ENCODE results near the gene PRPS1.
A peak's percentile ranks its signal among the peaks of the same experiment; 100 is the strongest.
"Not testable (repeated sequence)": the region's sequence is repeated elsewhere in the genome, so short reads cannot be mapped to it uniquely, and the experiment has no call there.

The PRPS1 gene

DNA sequence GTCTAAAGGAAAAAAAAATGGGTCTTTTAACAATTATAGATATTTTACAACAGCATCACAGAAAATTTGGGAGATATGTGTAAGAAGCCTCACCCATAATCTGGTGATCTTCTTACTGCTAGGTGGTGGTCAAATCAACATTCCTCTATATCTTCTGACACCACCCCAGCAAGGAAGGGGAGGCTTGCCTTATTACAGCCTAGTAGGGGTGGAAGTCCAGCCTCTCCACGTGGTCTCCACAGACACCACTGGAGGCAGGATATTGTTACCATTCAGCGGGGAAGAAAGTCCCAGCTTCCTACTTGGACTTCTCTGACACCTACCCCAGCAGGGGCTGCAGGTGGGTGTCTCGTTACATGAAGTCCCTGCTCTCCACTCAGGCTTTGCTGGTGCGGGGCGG lies 28.7 kb downstream of the PRPS1 start:
- DNase-seq (ENCODE audit: insufficient read length, low spot score), result no peak
- TF ChIP-seq POLR2A (IDR thresholded peaks at IDR 0.05; ENCODE audit: low read depth, low read length), result no peak
- FAIRE-seq, result no peak

GRCh38 chrX:107658660-107659059 lies 30.4 kb downstream of the PRPS1 start:
- no peak for TF ChIP-seq POLR2A (IDR thresholded peaks at IDR 0.05; ENCODE audit: low read depth, low read length)
- DNase-seq (ENCODE audit: insufficient read length, low spot score) (no peak), FAIRE-seq (no peak)

DNA sequence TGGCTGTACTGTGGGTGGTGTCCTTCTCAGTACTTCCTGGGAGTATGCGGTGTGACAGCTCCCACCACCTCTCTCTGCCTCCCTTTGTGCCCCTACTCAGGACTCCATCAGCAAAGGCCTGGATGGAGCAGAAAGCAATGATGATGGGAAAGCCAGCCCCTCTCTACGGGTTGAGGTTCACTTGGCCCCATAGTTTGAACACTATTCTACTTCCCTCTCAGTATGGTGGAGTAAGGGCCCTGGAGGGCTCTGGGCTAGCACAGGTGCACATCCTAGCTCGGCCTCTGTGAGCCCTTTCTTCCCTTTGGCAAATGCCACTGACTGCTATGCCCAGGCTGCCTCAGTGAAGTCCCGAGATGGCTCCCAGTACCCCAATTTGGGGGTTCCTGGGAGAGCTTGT lies 31.0 kb downstream of the PRPS1 start:
- TF ChIP-seq POLR2A (IDR thresholded peaks at IDR 0.05; ENCODE audit: low read depth, low read length), result no peak
- DNase-seq (ENCODE audit: insufficient read length, low spot score), result no peak
- no peak for FAIRE-seq

GRCh38 chrX:107659768-107660167 lies 31.5 kb downstream of the PRPS1 start:
- TF ChIP-seq POLR2A (IDR thresholded peaks at IDR 0.05; ENCODE audit: low read depth, low read length), result no peak
- FAIRE-seq (no peak), DNase-seq (ENCODE audit: insufficient read length, low spot score) (no peak)

GRCh38 chrX:107662145-107662544 lies 33.8 kb downstream of the PRPS1 start:
- no peak for TF ChIP-seq POLR2A (IDR thresholded peaks at IDR 0.05; ENCODE audit: low read depth, low read length)
- DNase-seq (ENCODE audit: insufficient read length, low spot score), result no peak
- no peak for FAIRE-seq

GRCh38 chrX:107662824-107663223 lies 34.5 kb downstream of the PRPS1 start:
- FAIRE-seq (no peak), DNase-seq (ENCODE audit: insufficient read length, low spot score) (no peak)
- no peak for TF ChIP-seq POLR2A (IDR thresholded peaks at IDR 0.05; ENCODE audit: low read depth, low read length)

GRCh38 chrX:107666931-107667330 lies 38.6 kb downstream of the PRPS1 start:
- no peak for TF ChIP-seq POLR2A (IDR thresholded peaks at IDR 0.05; ENCODE audit: low read depth, low read length)
- DNase-seq (ENCODE audit: insufficient read length, low spot score), result no peak
- FAIRE-seq, result no peak

- no peak for DNase-seq (ENCODE audit: insufficient read length, low spot score)
- FAIRE-seq, result no peak
- no peak for TF ChIP-seq POLR2A (IDR thresholded peaks at IDR 0.05; ENCODE audit: low read depth, low read length)
Measured at GRCh38 chrX:107667426-107667825, 39.1 kb downstream of the PRPS1 start.

DNA sequence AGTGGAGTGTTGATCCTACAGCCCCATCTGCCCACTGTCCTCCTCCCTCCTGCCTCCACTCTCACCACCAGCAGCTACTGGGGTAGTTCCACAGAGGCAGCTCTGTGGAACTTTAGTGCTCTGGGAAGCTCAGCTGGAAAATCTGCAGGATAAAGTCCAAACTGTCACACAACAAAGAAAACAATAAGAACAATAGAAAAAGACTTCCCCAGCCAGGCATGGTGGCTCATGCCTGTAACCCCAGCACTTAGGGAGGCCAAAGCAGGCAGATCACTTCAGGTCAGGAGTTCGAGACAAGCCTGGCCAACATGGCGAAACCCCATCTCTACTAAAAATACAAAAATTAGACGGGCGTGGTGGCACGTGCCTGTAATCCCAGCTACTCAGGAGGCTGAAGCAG lies 40.4 kb downstream of the PRPS1 start:
- not testable (repeated sequence) for FAIRE-seq

GRCh38 chrX:107669261-107669660 lies 41.0 kb downstream of the PRPS1 start:
- no peak for FAIRE-seq

More for the DNA sequence above, 40.4 kb downstream of the PRPS1 start:
- not testable (repeated sequence) for DNase-seq (ENCODE audit: insufficient read length, low spot score)

GRCh38 chrX:107669885-107670628 lies 41.7 kb downstream of the PRPS1 start:
- no peak for TF ChIP-seq POLR2A (IDR thresholded peaks at IDR 0.05; ENCODE audit: low read depth, low read length)
- DNase-seq (ENCODE audit: insufficient read length, low spot score) (no peak), FAIRE-seq (no peak)

More at GRCh38 chrX:107669261-107669660, 41.0 kb downstream of the PRPS1 start:
- DNase-seq (ENCODE audit: insufficient read length, low spot score), result no peak
- TF ChIP-seq POLR2A (IDR thresholded peaks at IDR 0.05; ENCODE audit: low read depth, low read length), result no peak

- DNase-seq (ENCODE audit: insufficient read length, low spot score), result not testable (repeated sequence)
Measured at GRCh38 chrX:107671256-107671655, 42.9 kb downstream of the PRPS1 start.

DNA sequence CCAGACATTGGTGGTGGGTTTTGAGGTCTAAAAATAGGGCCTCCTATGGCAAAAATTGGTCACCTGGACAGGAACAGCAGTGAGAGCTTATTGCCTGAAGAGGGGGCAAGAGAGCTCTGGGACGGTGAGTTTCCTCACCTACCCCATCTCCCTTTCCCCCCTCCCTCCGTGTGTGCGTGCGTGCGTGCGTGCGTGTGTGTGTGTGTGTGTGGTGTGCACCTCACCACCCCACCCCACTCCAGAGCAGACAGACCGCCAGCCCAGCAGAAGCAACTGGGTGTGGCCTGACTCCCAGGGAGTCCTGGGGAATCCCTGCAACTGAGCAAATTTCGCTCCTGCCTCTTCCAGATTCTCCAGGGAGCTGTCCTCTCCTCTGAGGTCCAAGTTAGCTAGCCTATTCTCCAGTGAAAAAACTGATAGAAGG lies 44.7 kb downstream of the PRPS1 start:
- DNase-seq (ENCODE audit: insufficient read length, low spot score), result peak; percentile 35
- FAIRE-seq, result no peak
- TF ChIP-seq POLR2A (IDR thresholded peaks at IDR 0.05; ENCODE audit: low read depth, low read length), result no peak

More at GRCh38 chrX:107671256-107671655, 42.9 kb downstream of the PRPS1 start:
- FAIRE-seq, result not testable (repeated sequence)

- FAIRE-seq (no peak), DNase-seq (ENCODE audit: insufficient read length, low spot score) (no peak)
- TF ChIP-seq POLR2A (IDR thresholded peaks at IDR 0.05; ENCODE audit: low read depth, low read length), result no peak
Measured at GRCh38 chrX:107673431-107673830, 45.1 kb downstream of the PRPS1 start.

DNA sequence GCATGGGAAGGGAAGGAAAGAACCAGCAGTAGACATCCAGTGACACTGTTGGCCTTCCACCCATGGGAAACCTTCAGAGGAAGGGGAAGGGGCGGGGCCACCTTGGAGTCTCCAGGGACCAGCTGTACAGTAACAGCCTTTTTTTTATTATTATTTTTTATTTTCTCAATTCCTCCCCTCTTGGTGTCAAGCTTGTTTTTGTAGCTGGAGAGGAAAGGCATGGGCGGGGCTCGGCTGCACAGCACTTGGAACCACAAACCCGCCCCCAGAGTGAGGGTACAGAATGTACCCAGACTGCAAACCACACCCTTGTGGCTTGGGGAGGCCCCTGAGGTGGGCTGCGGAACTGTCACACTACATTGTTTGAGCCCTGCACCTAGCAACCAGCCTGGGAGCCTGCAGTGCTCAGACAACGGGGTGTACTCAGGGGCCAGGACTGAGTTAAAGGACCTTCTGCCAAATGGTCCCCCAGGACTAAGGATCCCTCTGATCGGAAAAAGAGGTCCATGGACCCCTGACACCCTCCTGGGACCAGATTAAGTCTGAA lies 45.7 kb downstream of the PRPS1 start:
- no peak for DNase-seq (ENCODE audit: insufficient read length, low spot score)
- no peak for TF ChIP-seq POLR2A (IDR thresholded peaks at IDR 0.05; ENCODE audit: low read depth, low read length)
- no peak for FAIRE-seq
